HepG2 (cell line): ENCODE measurements around the gene PCGF2. TPM values are rescaled to one million over a fixed set of nuclear protein-coding genes. Genes with fewer than 3 reads are reported as not detected.

Experiments used
- ATAD3A ChIP-seq: sonication (generic); formaldehyde crosslinking; IDR thresholded peaks from 2 replicates; pipeline ENCODE4 v1.4.0; 2020; ENCODE audit warnings: missing genetic modification reagents
- CENPT ChIP-seq: sonication (generic); formaldehyde crosslinking; IDR thresholded peaks from 2 replicates; pipeline ENCODE4 v1.8.0; 2022; ENCODE audit warnings: low read depth, mild to moderate bottlenecking, moderate library complexity, missing genetic modification reagents
- CHD2 ChIP-seq: IDR thresholded peaks from 2 replicates; pipeline ENCODE4 v1.6.1; 2011; ENCODE audit warnings: low read depth, low read length, improper control_type of control experiment
- FOSL1 ChIP-seq: sonication (generic); formaldehyde crosslinking; IDR thresholded peaks from 2 replicates; pipeline ENCODE4 v1.9.0; 2021; ENCODE audit warnings: missing genetic modification reagents, borderline replicate concordance
- HOXD1 ChIP-seq: sonication (generic); formaldehyde crosslinking; IDR thresholded peaks from 2 replicates; pipeline ENCODE4 v1.5.0; 2020; ENCODE audit warnings: missing genetic modification reagents
- KMT2B ChIP-seq: IDR thresholded peaks from 2 replicates; pipeline ENCODE4 v1.6.1; 2016; ENCODE audit warnings: missing genetic modification reagents, missing compliant biosample characterization
- MLLT10 ChIP-seq: sonication (generic); formaldehyde crosslinking; IDR thresholded peaks from 2 replicates; pipeline ENCODE4 v1.4.0; 2020; ENCODE audit warnings: missing genetic modification reagents
- MYNN ChIP-seq: sonication (generic); formaldehyde crosslinking; IDR thresholded peaks from 2 replicates; pipeline ENCODE4 v1.4.0; 2020; ENCODE audit warnings: mild to moderate bottlenecking, low read depth, missing genetic modification reagents
- NAIF1 ChIP-seq: sonication (generic); formaldehyde crosslinking; IDR thresholded peaks from 2 replicates; pipeline ENCODE4 v1.5.0; 2020; ENCODE audit warnings: mild to moderate bottlenecking, missing genetic modification reagents, borderline replicate concordance
- NFIB ChIP-seq: sonication (generic); formaldehyde crosslinking; IDR thresholded peaks from 2 replicates; pipeline ENCODE4 v1.9.0; 2021; ENCODE audit warnings: missing genetic modification reagents, mild to moderate bottlenecking, borderline replicate concordance
- NFKBIZ ChIP-seq: IDR thresholded peaks from 2 replicates; pipeline ENCODE4 v1.6.1; 2018; ENCODE audit warnings: missing genetic modification reagents, missing compliant biosample characterization
- PAX8 ChIP-seq: sonication (generic); formaldehyde crosslinking; IDR thresholded peaks from 2 replicates; pipeline ENCODE4 v1.8.0; 2022; ENCODE audit warnings: mild to moderate bottlenecking, missing genetic modification reagents, borderline replicate concordance
- PPARG ChIP-seq: conservative IDR thresholded peaks from 2 replicates; pipeline ENCODE4 v1.6.1; 2016; ENCODE audit warnings: missing biosample characterization, missing genetic modification reagents
- SMYD3 ChIP-seq: sonication (generic); formaldehyde crosslinking; IDR thresholded peaks from 2 replicates; pipeline ENCODE4 v1.8.1; 2023; ENCODE audit warnings: mild to moderate bottlenecking, missing genetic modification reagents
- TEAD3 ChIP-seq: optimal IDR thresholded peaks from 2 replicates; pipeline ENCODE3; 2016; ENCODE audit warnings: borderline replicate concordance
- TMF1 ChIP-seq: sonication (generic); formaldehyde crosslinking; IDR thresholded peaks from 2 replicates; pipeline ENCODE4 v1.8.1; 2022; ENCODE audit warnings: low read depth, missing genetic modification reagents
- ZFAT ChIP-seq: sonication (generic); formaldehyde crosslinking; conservative IDR thresholded peaks from 2 replicates; pipeline ENCODE4 v1.8.1; 2023; ENCODE audit warnings: missing genetic modification reagents, inconsistent platforms
- ZFP36L1 ChIP-seq: sonication (generic); formaldehyde crosslinking; IDR thresholded peaks from 2 replicates; pipeline ENCODE4 v1.8.0; 2022; ENCODE audit warnings: mild to moderate bottlenecking, missing genetic modification reagents, moderate library complexity
- ZFP41 ChIP-seq: sonication (generic); formaldehyde crosslinking; IDR thresholded peaks from 2 replicates; pipeline ENCODE4 v1.4.0; 2020; ENCODE audit warnings: mild to moderate bottlenecking, missing genetic modification reagents, borderline replicate concordance
- ZMAT3 ChIP-seq: sonication (generic); formaldehyde crosslinking; conservative IDR thresholded peaks from 2 replicates; pipeline ENCODE4 v1.7.0; 2021; ENCODE audit warnings: missing genetic modification reagents
- ZNF101 ChIP-seq: sonication (generic); formaldehyde crosslinking; IDR thresholded peaks from 2 replicates; pipeline ENCODE4 v1.4.0; 2020; ENCODE audit warnings: mild to moderate bottlenecking, low read depth, missing genetic modification reagents, borderline replicate concordance
- ZNF225 ChIP-seq: sonication (generic); formaldehyde crosslinking; IDR thresholded peaks from 2 replicates; pipeline ENCODE4 v1.4.0; 2020; ENCODE audit warnings: mild to moderate bottlenecking, missing genetic modification reagents
- ZNF230 ChIP-seq: sonication (generic); formaldehyde crosslinking; IDR thresholded peaks from 2 replicates; pipeline ENCODE4 v1.4.0; 2020; ENCODE audit warnings: mild to moderate bottlenecking, missing genetic modification reagents
- ZNF292 ChIP-seq: sonication (generic); formaldehyde crosslinking; IDR thresholded peaks from 2 replicates; pipeline ENCODE4 v1.8.1; 2022; ENCODE audit warnings: mild to moderate bottlenecking, low read depth, missing genetic modification reagents, borderline replicate concordance
- ZNF550 ChIP-seq: sonication (generic); formaldehyde crosslinking; IDR thresholded peaks from 2 replicates; pipeline ENCODE4 v1.4.0; 2020; ENCODE audit warnings: mild to moderate bottlenecking, missing genetic modification reagents, borderline replicate concordance
- ZNF619 ChIP-seq: sonication (generic); formaldehyde crosslinking; IDR thresholded peaks from 2 replicates; pipeline ENCODE4 v1.4.0; 2020; ENCODE audit warnings: mild to moderate bottlenecking, missing genetic modification reagents
- ZNF691 ChIP-seq: sonication (generic); formaldehyde crosslinking; IDR thresholded peaks from 2 replicates; pipeline ENCODE4 v1.4.0; 2020; ENCODE audit warnings: missing genetic modification reagents, low read depth, mild to moderate bottlenecking, borderline replicate concordance
- ZNF761 ChIP-seq: sonication (generic); formaldehyde crosslinking; conservative IDR thresholded peaks from 2 replicates; pipeline ENCODE4 v1.4.0; 2020; ENCODE audit warnings: mild to moderate bottlenecking, missing genetic modification reagents
- ZNF775 ChIP-seq: sonication (generic); formaldehyde crosslinking; IDR thresholded peaks from 2 replicates; pipeline ENCODE4 v1.4.0; 2020; ENCODE audit warnings: missing genetic modification reagents, mild to moderate bottlenecking, moderate library complexity, borderline replicate concordance
- ZNF83 ChIP-seq: sonication (generic); formaldehyde crosslinking; IDR thresholded peaks from 2 replicates; pipeline ENCODE4 v1.4.0; 2020; ENCODE audit warnings: missing genetic modification reagents, mild to moderate bottlenecking, borderline replicate concordance
- ZSCAN12 ChIP-seq: sonication (generic); formaldehyde crosslinking; IDR thresholded peaks from 2 replicates; pipeline ENCODE4 v1.9.0; 2021; ENCODE audit warnings: mild to moderate bottlenecking, missing genetic modification reagents
- polyA plus RNA-seq, 8 experiments: library from polyadenylated mRNA; depleted of rRNA in 3 of 8; stranded (reverse) in 7 of 8; unstranded in 1 of 8; fragments of >200 nt; fragmentation: Illumina TruSeq in 4 of 8; extraction: Trizol in 4 of 8; gene quantifications; 2 replicates each; pipeline versions ENCODE4 v1.2.1 to v1.2.3, GENCODE V29; 2011 to 2016; ENCODE audit warnings: low read depth in 4 of 8, missing spikeins in 1 of 8, mixed read lengths in 1 of 8; ENCODE audit not compliant: insufficient read depth in 1 of 8
- total RNA-seq, 5 experiments: library from RNA; depleted of rRNA; stranded (reverse); fragments of >200 nt; fragmentation: Illumina TruSeq; extraction: Trizol; gene quantifications; 2 replicates each; pipeline ENCODE4 v1.2.3, GENCODE V29; 2016; ENCODE audit warnings: low read depth in 1 of 5
- TF ChIP-seq, protein P1 (sequence below): sonication (generic); formaldehyde crosslinking; IDR thresholded peaks from 2 replicates; pipeline ENCODE4 v1.4.0; 2020; ENCODE audit warnings: missing genetic modification reagents

PCGF2 gene
- total and polyA plus RNA-seq, 2 of the 13 experiments (the other 11 are each of a cell fraction or from before 2014, with no cell fraction given), result 11.6 to 29.4 TPM

DNA sequence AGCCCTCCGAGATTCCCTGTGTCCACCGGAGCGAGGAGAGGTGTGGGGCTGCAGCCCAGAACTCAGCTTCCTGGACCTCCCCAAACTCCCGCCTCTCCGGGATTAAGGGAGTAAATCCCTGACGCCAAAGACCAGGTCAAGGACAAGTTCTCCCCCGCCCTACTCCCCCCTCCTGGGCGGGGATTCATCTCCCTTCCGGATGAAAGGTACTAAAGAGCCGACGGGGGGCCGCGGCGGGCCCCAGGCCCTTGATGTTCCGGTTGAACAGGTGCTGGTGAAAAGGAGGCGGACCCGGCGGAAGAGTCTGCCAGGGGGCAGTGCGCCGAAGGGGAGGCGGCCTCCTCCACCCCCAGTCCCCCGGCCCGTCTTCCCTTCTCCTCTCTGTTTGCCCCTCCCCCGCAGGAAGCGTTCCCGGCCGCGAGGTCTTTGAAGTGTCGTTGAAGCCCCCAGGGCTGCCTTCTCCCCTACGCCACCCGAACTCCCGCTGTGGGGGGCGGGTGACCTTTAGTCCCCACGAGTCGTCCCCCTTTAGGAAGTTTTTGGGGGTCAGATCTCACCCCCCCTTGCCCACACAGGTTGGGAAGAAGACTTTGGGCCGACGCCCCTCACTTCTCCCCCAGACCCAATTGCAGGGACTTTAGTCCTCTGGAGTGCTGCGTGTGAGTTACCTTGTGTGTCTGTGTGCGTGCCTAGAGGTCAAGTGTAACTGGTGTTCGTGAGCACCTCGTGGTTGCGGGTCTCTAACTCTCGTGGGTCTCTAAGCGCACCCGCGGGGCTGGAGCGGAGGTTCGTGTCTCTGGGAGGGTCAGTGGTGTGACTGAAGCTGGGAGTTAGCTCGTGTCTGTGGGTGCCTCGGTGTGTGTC is 44.2 kb downstream of the PCGF2 start (continued):
- TF ChIP-seq MYNN (no peak), ATAD3A (CRISPR knock-in tag) (no peak), HOXD1 (CRISPR knock-in tag) (peak; percentile 98), NFIB (CRISPR knock-in tag) (no peak), ZFP36L1 (CRISPR knock-in tag) (no peak), ZFP41 (CRISPR knock-in tag) (no peak; the same call in 1 of the 2 replicates), ZNF550 (CRISPR knock-in tag) (no peak), NFKBIZ (CRISPR knock-in tag) (peak; percentile 96), PPARG (peak; percentile 97), ZNF761 (CRISPR knock-in tag) (peak; percentile 63; the same call in 1 of the 2 replicates), ZNF230 (CRISPR knock-in tag) (peak; percentile 92), ZSCAN12 (CRISPR knock-in tag) (no peak), SMYD3 (CRISPR knock-in tag) (no peak; the same call in 1 of the 2 replicates), KMT2B (CRISPR knock-in tag) (0 out of 2 replicates have a peak, but pooled peaks have one; percentile 46), TMF1 (no peak; the same call in 1 of the 2 replicates), ZNF225 (CRISPR knock-in tag) (no peak), CHD2 (peak; percentile 75), CENPT (CRISPR knock-in tag) (no peak), ZNF775 (CRISPR knock-in tag) (0 out of 2 replicates have a peak, but pooled peaks have one; percentile 78), ZNF83 (CRISPR knock-in tag) (peak; percentile 2; the same call in 1 of the 2 replicates), FOSL1 (no peak), NAIF1 (CRISPR knock-in tag) (peak; percentile 77), PAX8 (CRISPR knock-in tag) (peak; percentile 49; the same call in 1 of the 2 replicates), ZMAT3 (CRISPR knock-in tag) (peak; percentile 97), ZNF101 (CRISPR knock-in tag) (no peak), TEAD3 (CRISPR knock-in tag) (peak; percentile 68), ZNF292 (CRISPR knock-in tag) (peak; percentile 84), MLLT10 (CRISPR knock-in tag) (no peak), ZNF619 (CRISPR knock-in tag) (no peak), ZFAT (CRISPR knock-in tag) (no peak), ZNF691 (no peak; the same call in 1 of the 2 replicates)
- TF ChIP-seq, protein P1, sequence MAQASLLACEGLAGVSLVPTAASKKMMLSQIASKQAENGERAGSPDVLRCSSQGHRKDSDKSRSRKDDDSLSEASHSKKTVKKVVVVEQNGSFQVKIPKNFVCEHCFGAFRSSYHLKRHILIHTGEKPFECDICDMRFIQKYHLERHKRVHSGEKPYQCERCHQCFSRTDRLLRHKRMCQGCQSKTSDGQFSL, result peak; percentile 88
